Measurements from ENCODE around the gene PLCD3. TPM values are rescaled to one million over a fixed set of nuclear protein-coding genes. Genes with fewer than 3 reads are reported as not detected.

PLCD3 gene
- total and polyA plus RNA-seq, 9 of the 15 experiments (the other 6 are each of a cell fraction or from before 2014, with no cell fraction given), result 0.20 to 22.6 (median 7.5) TPM

GRCh38 chr17:45131616-45132319 is 547 bp downstream of the PLCD3 start (continued):
- TF ChIP-seq ETV6 (IDR thresholded peaks at IDR 0.05; ENCODE audit: borderline replicate concordance in 1 of 2, low read depth in 2 of 2, low read length in 1 of 2) (no peak), ETV6 (CRISPR knock-in tag; IDR thresholded peaks at IDR 0.05; ENCODE audit: borderline replicate concordance) (no peak), HMGXB4 (CRISPR knock-in tag; IDR thresholded peaks at IDR 0.05) (peak; percentile 55; the same call in 1 of the 2 replicates), ZNF655 (CRISPR knock-in tag; IDR thresholded peaks at IDR 0.05) (no peak), ZNF146 (CRISPR knock-in tag; IDR thresholded peaks at IDR 0.05; ENCODE audit: unreplicated experiment) (no peak), GABPB1 (CRISPR knock-in tag; IDR thresholded peaks at IDR 0.05) (peak; percentile 38; the same call in 1 of the 2 replicates), ZNF282 (CRISPR knock-in tag; IDR thresholded peaks at IDR 0.05) (no peak), ZNF707 (CRISPR knock-in tag; conservative IDR thresholded peaks at IDR 0.05) (no peak), FOXJ2 (tag; IDR thresholded peaks at IDR 0.05) (no peak), ZNF121 (CRISPR knock-in tag; conservative IDR thresholded peaks at IDR 0.05) (no peak), HDGF (IDR thresholded peaks at IDR 0.05) (no peak), ZSCAN32 (CRISPR knock-in tag; IDR thresholded peaks at IDR 0.05) (no peak), LCOR (CRISPR knock-in tag; IDR thresholded peaks at IDR 0.05) (no peak), ATF2 (CRISPR knock-in tag; IDR thresholded peaks at IDR 0.05) (no peak), PATZ1 (CRISPR knock-in tag; IDR thresholded peaks at IDR 0.05; ENCODE audit: borderline replicate concordance) (no peak), JUNB (CRISPR knock-in tag; conservative IDR thresholded peaks at IDR 0.05) (0 out of 2 replicates have a peak, but pooled peaks have one; percentile 47), NFIC (IDR thresholded peaks at IDR 0.05) (no peak), HDAC2 (IDR thresholded peaks at IDR 0.05) (peak; percentile 74), ZBTB26 (CRISPR knock-in tag; IDR thresholded peaks at IDR 0.05) (no peak), KDM5B (IDR thresholded peaks at IDR 0.05; ENCODE audit: insufficient replicate concordance, low read depth, low read length) (peak; percentile 9), KDM1A (IDR thresholded peaks at IDR 0.05) (peak in 1 of 2 experiments; percentile 73; a peak in 2 of 4 replicates), POLR2H (tag; IDR thresholded peaks at IDR 0.05; ENCODE audit: low read depth) (no peak)

Data from K562 (cell line).